ENCODE results near the gene WFS1.

The WFS1 gene

DNA sequence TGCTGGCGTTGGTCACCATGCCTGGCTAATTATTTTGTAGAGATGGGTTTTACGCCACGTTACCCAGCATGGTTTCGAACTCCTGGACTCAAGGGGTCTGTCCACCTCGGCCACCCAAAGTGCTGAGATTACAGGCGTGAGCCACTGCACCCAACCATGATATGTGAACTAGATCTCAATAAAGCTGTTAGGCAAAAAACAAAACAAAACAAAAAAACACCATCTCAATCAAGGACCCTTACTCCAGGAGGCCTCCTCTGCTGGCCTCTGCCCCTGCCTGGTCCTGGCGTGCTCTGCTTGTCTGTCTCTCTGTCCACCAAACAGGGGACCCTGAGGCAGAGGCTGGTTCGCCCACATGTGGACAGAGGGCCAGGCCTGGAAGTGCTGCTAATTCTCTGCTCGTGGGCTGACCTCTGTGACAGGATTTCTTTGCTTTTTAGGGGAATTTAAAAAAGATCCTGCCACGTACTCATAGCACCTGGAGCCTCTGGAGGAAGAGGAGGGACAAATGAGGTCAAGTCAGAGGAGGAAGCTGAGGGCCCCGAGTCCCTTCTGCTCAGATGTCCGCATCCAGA lies 32.7 kb upstream of the WFS1 start:
- no peak overlapping the region for H3K4me3 ChIP-seq (ENCODE audit: insufficient read depth, low read length, poor library complexity, severe bottlenecking)
- TF ChIP-seq EZH2phosphoT487 (conservative IDR thresholded peaks at IDR 0.05; ENCODE audit: low read length), result no peak
- TF ChIP-seq, protein P1, sequence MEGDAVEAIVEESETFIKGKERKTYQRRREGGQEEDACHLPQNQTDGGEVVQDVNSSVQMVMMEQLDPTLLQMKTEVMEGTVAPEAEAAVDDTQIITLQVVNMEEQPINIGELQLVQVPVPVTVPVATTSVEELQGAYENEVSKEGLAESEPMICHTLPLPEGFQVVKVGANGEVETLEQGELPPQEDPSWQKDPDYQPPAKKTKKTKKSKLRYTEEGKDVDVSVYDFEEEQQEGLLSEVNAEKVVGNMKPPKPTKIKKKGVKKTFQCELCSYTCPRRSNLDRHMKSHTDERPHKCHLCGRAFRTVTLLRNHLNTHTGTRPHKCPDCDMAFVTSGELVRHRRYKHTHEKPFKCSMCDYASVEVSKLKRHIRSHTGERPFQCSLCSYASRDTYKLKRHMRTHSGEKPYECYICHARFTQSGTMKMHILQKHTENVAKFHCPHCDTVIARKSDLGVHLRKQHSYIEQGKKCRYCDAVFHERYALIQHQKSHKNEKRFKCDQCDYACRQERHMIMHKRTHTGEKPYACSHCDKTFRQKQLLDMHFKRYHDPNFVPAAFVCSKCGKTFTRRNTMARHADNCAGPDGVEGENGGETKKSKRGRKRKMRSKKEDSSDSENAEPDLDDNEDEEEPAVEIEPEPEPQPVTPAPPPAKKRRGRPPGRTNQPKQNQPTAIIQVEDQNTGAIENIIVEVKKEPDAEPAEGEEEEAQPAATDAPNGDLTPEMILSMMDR (IDR thresholded peaks at IDR 0.05; ENCODE audit: insufficient read depth, low read length, poor library complexity, severe bottlenecking), result no peak
- no peak overlapping the region for H2AFZ ChIP-seq (ENCODE audit: low read depth, low read length, severe bottlenecking)
- H3K9me2 ChIP-seq (replicated peaks; ENCODE audit: insufficient read depth, low read length), result no peaks in the 10 kb centered on the region
- no peak overlapping the region for H3K9ac ChIP-seq (ENCODE audit: low read length)
- H3K9me3 ChIP-seq (ENCODE audit: insufficient read depth, low read length), result no peaks in the 10 kb centered on the region
- no peak overlapping the region for H3K4me2 ChIP-seq (ENCODE audit: low read depth, low read length, poor library complexity, severe bottlenecking)
- no peak overlapping the region for H3K27ac ChIP-seq (ENCODE audit: low read depth, low read length)
- H3K79me2 ChIP-seq (ENCODE audit: insufficient read depth, low read length), result no peaks in the 10 kb centered on the region
- no peaks in the 10 kb centered on the region for H4K20me1 ChIP-seq (ENCODE audit: low read depth, low read length)
- no peaks in the 10 kb centered on the region for H3K27me3 ChIP-seq (ENCODE audit: low read length)
- no peaks in the 10 kb centered on the region for H3F3A ChIP-seq (ENCODE audit: insufficient read depth)
- H3K36me3 ChIP-seq (ENCODE audit: low read length), result no peaks in the 10 kb centered on the region

DNA sequence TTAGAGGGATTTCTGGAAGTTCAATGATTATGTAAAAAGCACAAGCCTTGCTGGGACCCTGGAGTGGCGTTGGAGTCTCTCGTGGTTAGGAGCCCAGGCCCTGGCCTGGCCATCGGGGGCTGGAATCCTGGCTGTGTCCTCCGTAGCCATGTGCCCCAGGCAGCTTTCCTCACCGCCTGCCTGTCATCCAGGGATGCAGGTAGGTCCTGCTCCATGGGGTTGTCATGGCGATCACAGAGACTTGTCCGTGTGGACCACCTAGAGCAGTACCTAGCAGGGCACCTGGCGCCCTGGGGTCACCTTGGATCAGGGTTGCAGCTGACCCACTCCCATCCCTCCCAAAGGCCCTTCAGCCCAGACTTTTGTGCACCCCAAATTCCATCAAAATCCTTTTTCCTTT lies 30.2 kb upstream of the WFS1 start:
- no peaks in the 10 kb centered on the region for H3K36me3 ChIP-seq (ENCODE audit: low read length)
- no peak overlapping the region for H3K4me3 ChIP-seq (ENCODE audit: insufficient read depth, low read length, poor library complexity, severe bottlenecking)
- TF ChIP-seq, protein P1 (IDR thresholded peaks at IDR 0.05; ENCODE audit: insufficient read depth, low read length, poor library complexity, severe bottlenecking), result no peak
- TF ChIP-seq EZH2phosphoT487 (conservative IDR thresholded peaks at IDR 0.05; ENCODE audit: low read length), result no peak
- H3K9me2 ChIP-seq (replicated peaks; ENCODE audit: insufficient read depth, low read length), result no peaks in the 10 kb centered on the region
- H3K9me3 ChIP-seq (ENCODE audit: insufficient read depth, low read length), result no peaks in the 10 kb centered on the region
- H3K79me2 ChIP-seq (ENCODE audit: insufficient read depth, low read length), result no peaks in the 10 kb centered on the region
- no peaks in the 10 kb centered on the region for H4K20me1 ChIP-seq (ENCODE audit: low read depth, low read length)
- H2AFZ ChIP-seq (ENCODE audit: low read depth, low read length, severe bottlenecking), result no peak overlapping the region
- H3K9ac ChIP-seq (ENCODE audit: low read length), result no peak overlapping the region
- H3F3A ChIP-seq (ENCODE audit: insufficient read depth), result no peaks in the 10 kb centered on the region
- H3K4me2 ChIP-seq (ENCODE audit: low read depth, low read length, poor library complexity, severe bottlenecking), result no peak overlapping the region
- no peak overlapping the region for H3K27ac ChIP-seq (ENCODE audit: low read depth, low read length)
- H3K27me3 ChIP-seq (ENCODE audit: low read length), result no peaks in the 10 kb centered on the region

DNA sequence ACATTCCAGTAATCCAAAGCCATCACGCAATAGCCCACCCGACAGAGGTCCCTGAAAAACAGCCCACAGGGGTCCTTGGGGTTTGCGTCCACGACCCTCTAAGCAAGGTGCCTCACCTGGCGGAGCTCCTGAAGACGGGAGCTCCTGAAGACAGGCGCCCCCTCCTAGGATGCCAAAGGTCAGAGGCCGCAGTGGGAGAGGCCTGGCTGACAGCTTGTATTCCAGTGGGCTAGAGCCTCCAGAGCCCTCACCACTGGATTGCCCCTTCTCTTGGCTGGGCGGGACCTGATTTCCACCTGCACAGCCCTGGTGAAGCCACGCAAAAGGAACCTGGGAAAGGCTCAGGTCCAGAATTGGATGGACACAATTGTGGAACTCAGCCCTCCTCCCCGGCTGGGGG lies 29.7 kb upstream of the WFS1 start:
- H3K9me3 ChIP-seq (ENCODE audit: insufficient read depth, low read length), result no peaks in the 10 kb centered on the region
- H3K4me2 ChIP-seq (ENCODE audit: low read depth, low read length, poor library complexity, severe bottlenecking), result no peak overlapping the region
- H3K9me2 ChIP-seq (replicated peaks; ENCODE audit: insufficient read depth, low read length), result no peaks in the 10 kb centered on the region
- H3K36me3 ChIP-seq (ENCODE audit: low read length), result no peaks in the 10 kb centered on the region
- TF ChIP-seq, protein P1 (IDR thresholded peaks at IDR 0.05; ENCODE audit: insufficient read depth, low read length, poor library complexity, severe bottlenecking), result no peak
- no peak for TF ChIP-seq EZH2phosphoT487 (conservative IDR thresholded peaks at IDR 0.05; ENCODE audit: low read length)
- no peaks in the 10 kb centered on the region for H3K79me2 ChIP-seq (ENCODE audit: insufficient read depth, low read length)
- H3K27me3 ChIP-seq (ENCODE audit: low read length), result no peaks in the 10 kb centered on the region
- no peaks in the 10 kb centered on the region for H3F3A ChIP-seq (ENCODE audit: insufficient read depth)
- H3K27ac ChIP-seq (ENCODE audit: low read depth, low read length), result no peak overlapping the region
- no peak overlapping the region for H2AFZ ChIP-seq (ENCODE audit: low read depth, low read length, severe bottlenecking)
- H4K20me1 ChIP-seq (ENCODE audit: low read depth, low read length), result no peaks in the 10 kb centered on the region
- no peak overlapping the region for H3K4me3 ChIP-seq (ENCODE audit: insufficient read depth, low read length, poor library complexity, severe bottlenecking)
- H3K9ac ChIP-seq (ENCODE audit: low read length), result no peak overlapping the region
